Left lung (tissue), 14 donors: ENCODE data around the gene SYTL3. TPM values are rescaled to one million over a fixed set of nuclear protein-coding genes. Genes with fewer than 3 reads are reported as not detected.
"Not testable (repeated sequence)": the region's sequence is repeated elsewhere in the genome, so short reads cannot be mapped to it uniquely, and the experiment has no call there.

Source experiments
- ATAC-seq: fragments of 200-7000 bp; cut with Tn5 transposase; one replicate; pipeline ENCODE4 v1.9.1; 2020; ENCODE audit warnings: moderate library complexity
- DNase-seq, 4 donors: peaks; one replicate each; pipeline ENCODE4 v3.0.0-alpha.2; 2013 to 2020
- H3K27ac ChIP-seq, 2 donors: fragments of 200-600 bp; sonication (generic) in 1 of 2; one replicate each; pipeline versions ENCODE4 v1.5.0 to v1.8.0; 2020 to 2021
- H3K27me3 ChIP-seq, 2 donors: fragments of 200-600 bp; sonication (generic) in 1 of 2; one replicate each; pipeline versions ENCODE4 v1.5.0 to v1.8.0; 2020 to 2021
- H3K36me3 ChIP-seq, 2 donors: fragments of 200-600 bp; sonication (generic) in 1 of 2; one replicate each; pipeline versions ENCODE4 v1.5.0 to v1.8.0; 2020 to 2021
- H3K4me1 ChIP-seq, 2 donors: fragments of 200-600 bp; one replicate each; pipeline ENCODE4 v1.8.0; 2021
- H3K4me3 ChIP-seq, 2 donors: fragments of 200-600 bp; sonication (generic) in 1 of 2; one replicate each; pipeline versions ENCODE4 v1.5.0 to v1.8.0; 2020 to 2021; ENCODE audit warnings: mild to moderate bottlenecking in 1 of 2
- H3K9me3 ChIP-seq, 2 donors: fragments of 200-600 bp; sonication (generic) in 1 of 2; one replicate each; pipeline versions ENCODE4 v1.5.0 to v1.8.0; 2020 to 2021
- CTCF ChIP-seq, 2 donors: fragments of 200-600 bp; sonication (generic) in 1 of 2; IDR thresholded peaks; one replicate each; pipeline versions ENCODE4 v1.5.0 to v1.8.0; 2021; ENCODE audit warnings: antibody characterized with exemption in 2 of 2
- intact Hi-C, 2 donors: fragments of 100-400 bp; cut with DNase I; formaldehyde crosslinking; loops; one replicate each; pipeline versions ENCODE4 v1.11.2 to v1.14.2; 2022
- long read RNA-seq, 12 donors: library from polyadenylated mRNA in 2 of 12; unstranded in 2 of 12; transcript quantifications; one replicate each; pipeline ENCODE4 v2.0.0 and lab custom pipeline, GENCODE V29; 2019 to 2026
- polyA plus RNA-seq, 6 donors: library from polyadenylated mRNA; unstranded; fragments of 120-200 nt; gene quantifications; one replicate each; pipeline ENCODE4 v1.2.1, GENCODE V29; 2013; ENCODE audit not compliant: insufficient read length in 6 of 6
- total RNA-seq, 2 donors: library from RNA; stranded (reverse); fragmentation: NEBNext Ultra II Directional; extraction: Animal tissue kit (Norgen Biotek cat#: 25700); gene quantifications; one replicate each; pipeline ENCODE4 v1.2.1, GENCODE V29; 2021
- donor health status: DM: no; HTN: yes; CAD: no.
- donor health status: DM: no; HTN: no; CAD: no.

SYTL3 gene
- total RNA-seq, result 1 to 10 TPM; 6.5 to 9.1 TPM
- polyA plus RNA-seq, result 10 to 100 TPM in 1 of 6 donors, 1 to 10 TPM in 5; 6.5 to 10.3 (median 8.3) TPM
- long read RNA-seq, donor 1, partial matches to known transcripts, result 171 of 198 reads
- long read RNA-seq, donor 1, other reads (novel, unspliced or antisense), result 27 of 198 reads
- long read RNA-seq, donor 2, result 0 reads
- long read RNA-seq, donor 3, partial matches to known transcripts, result 7 of 7 reads
- long read RNA-seq, donor 3, other reads (novel, unspliced or antisense), result 0 of 7 reads
- long read RNA-seq, donor 4, partial matches to known transcripts, result 2 of 5 reads
- long read RNA-seq, donor 4, other reads (novel, unspliced or antisense), result 3 of 5 reads
- long read RNA-seq, donor 5, result 0 reads
- long read RNA-seq, donor 6, result 0 reads
- long read RNA-seq, donor 7, result 0 reads
- long read RNA-seq, donor 8, result 0 reads
- long read RNA-seq, donor 9, result 0 reads
- long read RNA-seq, donor 10, partial matches to known transcripts, result 4 of 8 reads
- long read RNA-seq, donor 10, other reads (novel, unspliced or antisense), result 4 of 8 reads
- long read RNA-seq, donor 11, result 0 reads
- long read RNA-seq, donor 12, result 0 reads

- no peak for TF ChIP-seq CTCF (IDR thresholded peaks at IDR 0.05)
- peak; percentile 52 for ATAC-seq
- peak within 1 kb of the TSS in 1 of 2 donors; percentile 5 for H3K4me3 ChIP-seq
- H3K9me3 ChIP-seq, result no peaks in the 10 kb centered on the region
- H3K27me3 ChIP-seq, result no peaks in the 10 kb centered on the region
- DNase-seq, result peak in 2 of 4 donors; percentile 84 to 86
- H3K36me3 ChIP-seq, result no peaks in the 10 kb centered on the region
- intact Hi-C loops, result no loop called here
- peaks cover under 1 to 74% of the 10 kb centered on the region in 2 donors for H3K4me1 ChIP-seq
- H3K27ac ChIP-seq, result peak within 1 kb of the TSS; percentile 82 to 88
Measured at GRCh38 chr6:158649289-158650143, at the start of gene SYTL3. Gene SYTL3, plus strand, starts transcription at chr6:158650054. Its CDS starts 13,215 bp downstream, at chr6:158663269.

- TF ChIP-seq CTCF (IDR thresholded peaks at IDR 0.05), result no peak
- H3K27me3 ChIP-seq, result no peaks in the 10 kb centered on the region
- no peaks in the 10 kb centered on the region for H3K9me3 ChIP-seq
- ATAC-seq (no peak), DNase-seq (no peak)
- no peak overlapping the region for H3K27ac ChIP-seq
- no peaks in the 10 kb centered on the region for H3K4me1 ChIP-seq
- H3K4me3 ChIP-seq, result no peak overlapping the region
- intact Hi-C loops, result loop anchor here in 1 of 2 donors (10.0 kb wide), 1 partner anchor 379 kb away; no protein-coding TSS in a partner anchor
- H3K36me3 ChIP-seq, result peaks cover 0 to 76% of the 10 kb centered on the region in 2 donors
Measured at GRCh38 chr6:158603261-158604047, 46.4 kb upstream of the SYTL3 start.

DNA sequence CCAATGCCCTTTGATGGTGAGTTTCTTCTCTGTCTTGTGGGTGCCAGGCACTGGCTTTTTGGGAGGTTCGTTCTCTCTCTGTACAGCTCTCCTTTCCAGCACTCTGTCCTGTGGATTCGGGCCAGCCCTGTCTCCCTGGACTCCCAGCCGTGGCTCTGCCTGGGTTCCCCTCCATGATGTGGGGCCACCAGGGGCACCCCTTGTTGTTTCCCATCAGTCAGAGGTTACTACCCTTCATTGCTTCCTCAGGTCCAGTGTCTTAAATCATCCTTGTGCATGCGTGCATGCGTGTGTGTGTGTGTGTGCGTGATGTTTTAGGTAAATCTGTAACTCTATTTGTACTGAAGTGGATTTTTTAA is 45.8 kb upstream of the SYTL3 start:
- Histone ChIP-seq H3K27ac (no peak overlapping the region), H3K4me3 (no peak overlapping the region), H3K36me3 (peaks cover 0 to 76% of the 10 kb centered on the region in 2 donors), H3K27me3 (no peaks in the 10 kb centered on the region), H3K4me1 (no peaks in the 10 kb centered on the region), H3K9me3 (no peaks in the 10 kb centered on the region)
- intact Hi-C loops, result loop anchor here in 1 of 2 donors (10.0 kb wide), 1 partner anchor 379 kb away; no protein-coding TSS in a partner anchor
- DNase-seq (no peak), ATAC-seq (no peak)
- no peak for TF ChIP-seq CTCF (IDR thresholded peaks at IDR 0.05)

GRCh38 chr6:158605266-158605878 is 44.5 kb upstream of the SYTL3 start:
- Histone ChIP-seq H3K4me3 (no peak overlapping the region), H3K27ac (no peak overlapping the region), H3K36me3 (peaks cover 0 to 76% of the 10 kb centered on the region in 2 donors), H3K9me3 (no peaks in the 10 kb centered on the region), H3K27me3 (no peaks in the 10 kb centered on the region), H3K4me1 (no peaks in the 10 kb centered on the region)
- DNase-seq, result peak in 2 of 4 donors; percentile 44 to 72
- intact Hi-C loops, result loop anchor here in 1 of 2 donors (10.0 kb wide), 1 partner anchor 381 kb away; no protein-coding TSS in a partner anchor
- peak; percentile 90 for ATAC-seq
- TF ChIP-seq CTCF (IDR thresholded peaks at IDR 0.05), result peak; percentile 45 to 56

DNA sequence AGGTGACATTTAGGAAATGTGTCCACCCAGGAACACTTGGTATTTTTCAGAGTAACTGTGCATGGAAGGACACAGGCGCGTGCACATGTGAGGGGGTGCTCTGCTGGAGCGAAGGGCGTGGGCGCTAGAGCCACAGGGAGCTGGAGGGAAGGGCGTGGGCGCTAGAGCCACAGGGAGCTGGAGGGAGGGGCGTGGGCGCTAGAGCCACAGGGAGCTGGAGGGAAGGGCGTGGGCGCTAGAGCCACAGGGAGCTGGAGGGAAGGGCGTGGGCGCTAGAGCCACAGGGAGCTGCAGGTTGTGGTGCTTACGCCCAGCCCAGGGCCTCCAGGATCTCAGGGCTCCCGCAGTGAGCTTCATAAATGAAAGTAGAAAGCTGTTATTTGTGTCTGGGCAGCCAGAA is 43.8 kb upstream of the SYTL3 start:
- not testable (repeated sequence) for H3K4me1 ChIP-seq
- intact Hi-C loops, result loop anchor here in 1 of 2 donors (10.0 kb wide), 1 partner anchor 381 kb away; no protein-coding TSS in a partner anchor
- H3K36me3 ChIP-seq, result peaks cover 0 to 76% of the 10 kb centered on the region in 2 donors

More for the DNA sequence above, 43.8 kb upstream of the SYTL3 start:
- H3K4me3 ChIP-seq, H3K27me3 ChIP-seq, DNase-seq, ATAC-seq, H3K27ac ChIP-seq, H3K9me3 ChIP-seq: not testable (repeated sequence)
